Fibroblast of the aortic adventitia (primary cell): ENCODE results near the gene HPD. TPM values are rescaled to one million over a fixed set of nuclear protein-coding genes. Genes with fewer than 3 reads are reported as not detected.
A peak's percentile ranks its signal among the peaks of the same experiment; 100 is the strongest.
"Not testable (repeated sequence)": the region's sequence is repeated elsewhere in the genome, so short reads cannot be mapped to it uniquely, and the experiment has no call there.

ENCODE experiments used
- DNase-seq: peaks from one replicate; pipeline ENCODE4 v3.0.0-alpha.2; 2010; ENCODE audit warnings: low read depth
- H3K4me3 ChIP-seq: 2 replicates; pipeline ENCODE4 v1.5.1; 2011; ENCODE audit warnings: low read depth, mild to moderate bottlenecking, control low read depth, low read length, moderate library complexity
- CTCF ChIP-seq: IDR thresholded peaks from 2 replicates; pipeline ENCODE4 v1.5.1; 2011; ENCODE audit warnings: mild to moderate bottlenecking, low read length, control low read depth, inconsistent platforms; ENCODE audit not compliant: insufficient read depth
- total RNA-seq: library from RNA; depleted of rRNA; stranded (reverse); fragments of >200 nt; gene quantifications from 2 replicates; pipeline ENCODE4 v1.2.3, GENCODE V29; 2012; ENCODE audit warnings: low replicate concordance

HPD gene
- total RNA-seq, 1 donor, result 1.8 TPM

- TF ChIP-seq CTCF, result no peak
- H3K4me3 ChIP-seq, result no peak overlapping the region
- peak; percentile 13 for DNase-seq
Observed at GRCh38 chr12:121866331-121866730, 7.7 kb upstream of the HPD start.

DNA sequence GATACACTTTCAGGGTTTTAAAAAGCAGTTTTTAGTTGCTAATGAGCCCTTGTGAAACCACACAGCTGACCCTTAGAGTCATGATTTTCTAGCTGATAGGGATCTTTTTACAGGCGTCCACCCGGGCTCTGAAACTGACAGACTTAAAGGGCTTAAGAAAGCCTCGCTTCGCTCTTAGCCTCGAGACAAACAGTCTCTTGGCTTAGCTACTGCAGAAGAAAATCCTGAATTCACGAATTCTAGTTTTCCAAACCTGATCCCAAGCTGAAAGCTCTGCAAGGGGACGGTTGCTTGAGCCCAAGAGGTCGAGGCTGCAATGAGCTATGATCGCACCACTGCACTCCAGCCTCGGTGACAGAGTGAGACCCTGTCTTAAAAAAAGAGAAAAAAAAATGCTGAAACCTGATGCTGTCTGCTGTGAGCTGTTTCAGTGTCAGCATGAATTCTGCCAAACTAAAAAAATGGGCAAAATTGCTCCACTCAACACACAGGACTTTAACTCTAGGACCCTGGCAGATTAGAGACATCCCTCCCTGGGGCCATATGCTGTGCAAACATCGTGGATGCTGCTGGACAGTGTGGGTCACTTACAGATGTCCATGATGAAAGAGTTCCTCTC is 3.1 kb upstream of the HPD start:
- peak overlapping the region; percentile 2 for H3K4me3 ChIP-seq
- peak; percentile 54 for DNase-seq
- no peak for TF ChIP-seq CTCF

GRCh38 chr12:121860699-121861098 is 2.0 kb upstream of the HPD start:
- not testable (repeated sequence) for DNase-seq, H3K4me3 ChIP-seq

- TF ChIP-seq CTCF, result no peak
- no peak for DNase-seq
- H3K4me3 ChIP-seq, result no peak overlapping the region
Observed at GRCh38 chr12:121860257-121860656, 1.6 kb upstream of the HPD start.

DNA sequence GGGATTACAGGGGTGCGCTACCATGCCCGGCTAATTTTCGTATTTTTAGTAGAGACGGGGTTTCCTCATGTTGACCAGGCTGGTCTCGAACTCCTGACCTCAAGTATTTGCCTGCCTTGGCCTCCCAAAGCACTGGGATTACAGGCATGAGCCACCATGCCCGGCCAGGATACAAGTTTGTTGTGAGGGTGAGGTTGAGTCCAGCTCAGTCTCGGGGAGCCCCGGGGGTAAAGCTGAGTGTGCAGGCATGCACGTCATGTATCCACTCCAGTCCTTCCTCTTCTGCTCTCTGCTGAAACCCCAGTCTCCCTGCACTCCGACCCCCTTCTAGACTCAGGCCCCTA is 369 bp downstream of the HPD start:
- H3K4me3 ChIP-seq, result no peak overlapping the region
- no peak for TF ChIP-seq CTCF

DNA sequence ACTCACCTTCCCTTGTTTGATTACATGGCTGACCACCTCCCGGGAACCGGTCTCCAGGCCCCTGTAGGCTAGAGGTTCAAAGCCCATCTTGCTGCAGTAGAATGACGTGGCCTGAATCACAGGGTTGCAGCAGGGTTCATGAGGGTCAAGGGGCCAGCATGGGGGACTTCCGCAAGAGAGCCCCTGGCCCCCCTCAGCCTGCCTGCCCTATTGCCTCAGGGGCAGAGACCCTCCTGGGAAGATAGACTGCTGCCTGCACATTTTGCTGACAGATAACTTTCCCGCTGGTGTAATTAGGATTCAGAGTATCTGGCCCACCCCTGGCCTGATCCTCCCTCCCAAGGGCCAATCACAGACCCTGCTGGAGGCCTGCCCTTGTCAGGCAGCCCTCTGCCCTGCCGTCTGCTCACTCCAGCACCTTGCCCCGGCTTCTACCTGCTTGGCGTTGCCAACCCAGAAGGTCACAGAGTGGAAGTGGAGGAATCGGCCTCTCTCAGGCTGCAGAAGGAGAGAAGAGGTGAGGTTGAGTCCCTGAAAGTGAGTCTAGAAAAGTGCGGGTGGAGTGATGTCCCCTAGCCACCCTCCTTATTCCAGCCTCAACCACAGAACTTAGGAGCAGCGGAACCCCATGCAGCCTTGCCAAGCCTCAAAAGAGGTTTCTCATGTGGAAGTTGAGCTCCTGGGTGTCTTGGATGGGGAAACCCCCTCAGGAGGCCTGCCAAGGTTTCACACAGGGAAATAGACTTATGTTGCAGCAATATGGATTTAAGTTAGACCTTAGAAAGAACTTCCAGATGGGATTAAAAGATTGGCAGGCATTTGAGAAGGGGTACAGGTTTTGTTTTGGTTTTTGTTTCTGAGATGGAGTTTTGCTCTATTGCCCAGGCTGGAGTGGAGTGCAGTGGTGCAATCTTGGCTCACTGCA is 1.1 kb downstream of the HPD start:
- no peak for TF ChIP-seq CTCF
- H3K4me3 ChIP-seq, result no peak overlapping the region
- DNase-seq, result peak; percentile 13

More for the DNA sequence above, 369 bp downstream of the HPD start:
- no peak for DNase-seq

DNA sequence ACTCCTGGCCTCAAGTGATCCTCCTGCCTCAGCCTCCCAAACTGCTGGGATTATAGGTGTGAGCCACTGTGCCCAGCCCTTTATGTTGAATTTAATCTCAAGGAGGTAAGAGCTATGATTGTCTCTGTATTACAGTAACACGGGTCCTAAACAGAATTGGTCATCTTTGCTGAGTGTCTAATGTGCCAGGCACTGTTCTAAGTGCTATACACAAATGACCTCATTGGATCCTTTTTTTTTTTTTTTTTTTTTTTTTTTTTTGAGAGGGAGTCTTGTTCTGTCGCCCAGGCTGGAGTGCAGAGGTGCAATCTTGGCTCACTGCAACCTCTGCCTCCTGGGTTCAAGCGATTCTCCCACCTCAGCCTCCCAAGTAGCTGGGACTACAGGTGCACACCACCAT is 6.3 kb downstream of the HPD start:
- not testable (repeated sequence) for DNase-seq, H3K4me3 ChIP-seq
